NB4 (cell line): ENCODE results near the gene C22orf31.

Source experiments
- DNase-seq: peaks from one replicate; pipeline ENCODE4 v3.0.0; 2010; ENCODE audit warnings: low read depth
- H3K4me3 ChIP-seq: one replicate; pipeline ENCODE4 v1.5.1; 2011; ENCODE audit warnings: mild to moderate bottlenecking, low read depth, low read length, moderate library complexity
- MYC ChIP-seq: IDR thresholded peaks from 2 replicates; pipeline ENCODE4 v1.6.1; 2011; ENCODE audit warnings: low read depth, low read length
- POLR2A ChIP-seq: IDR thresholded peaks from 2 replicates; pipeline ENCODE4 v1.6.1; 2011; ENCODE audit warnings: mild to moderate bottlenecking; ENCODE audit not compliant: insufficient read length; ENCODE audit errors: extremely low read depth
- TF ChIP-seq, protein P1 (sequence below): IDR thresholded peaks from one replicate; pipeline ENCODE4 v1.5.1; 2012; ENCODE audit warnings: low read depth, low read length
- TF ChIP-seq, protein P2 (sequence below): IDR thresholded peaks from 2 replicates; pipeline ENCODE4 v1.6.1; 2011; ENCODE audit warnings: low read depth, low read length

The C22orf31 gene

DNA sequence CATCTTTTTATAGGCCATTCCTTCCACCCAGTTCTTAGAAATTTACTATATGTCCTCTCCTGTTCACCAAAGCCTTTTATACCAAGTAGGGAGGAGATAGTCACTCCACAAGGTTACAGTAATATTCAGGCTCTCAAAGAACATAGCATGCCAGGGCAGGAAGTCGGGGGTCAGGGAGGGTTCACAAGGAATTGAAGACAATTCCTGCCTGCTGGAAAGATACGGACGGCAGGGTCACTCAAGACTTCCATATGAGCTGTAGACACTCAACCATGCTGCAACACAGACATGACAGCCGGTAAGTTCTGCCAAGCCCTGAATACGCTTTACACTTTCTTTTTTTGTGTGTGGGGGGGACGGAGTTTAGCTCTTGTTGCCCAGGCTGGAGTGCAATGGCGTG lies 700 bp downstream of the C22orf31 start:
- DNase-seq, result no peak
- TF ChIP-seq, protein P1, sequence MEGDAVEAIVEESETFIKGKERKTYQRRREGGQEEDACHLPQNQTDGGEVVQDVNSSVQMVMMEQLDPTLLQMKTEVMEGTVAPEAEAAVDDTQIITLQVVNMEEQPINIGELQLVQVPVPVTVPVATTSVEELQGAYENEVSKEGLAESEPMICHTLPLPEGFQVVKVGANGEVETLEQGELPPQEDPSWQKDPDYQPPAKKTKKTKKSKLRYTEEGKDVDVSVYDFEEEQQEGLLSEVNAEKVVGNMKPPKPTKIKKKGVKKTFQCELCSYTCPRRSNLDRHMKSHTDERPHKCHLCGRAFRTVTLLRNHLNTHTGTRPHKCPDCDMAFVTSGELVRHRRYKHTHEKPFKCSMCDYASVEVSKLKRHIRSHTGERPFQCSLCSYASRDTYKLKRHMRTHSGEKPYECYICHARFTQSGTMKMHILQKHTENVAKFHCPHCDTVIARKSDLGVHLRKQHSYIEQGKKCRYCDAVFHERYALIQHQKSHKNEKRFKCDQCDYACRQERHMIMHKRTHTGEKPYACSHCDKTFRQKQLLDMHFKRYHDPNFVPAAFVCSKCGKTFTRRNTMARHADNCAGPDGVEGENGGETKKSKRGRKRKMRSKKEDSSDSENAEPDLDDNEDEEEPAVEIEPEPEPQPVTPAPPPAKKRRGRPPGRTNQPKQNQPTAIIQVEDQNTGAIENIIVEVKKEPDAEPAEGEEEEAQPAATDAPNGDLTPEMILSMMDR, result no peak
- TF ChIP-seq POLR2A (no peak), MYC (no peak)
- TF ChIP-seq, protein P2, sequence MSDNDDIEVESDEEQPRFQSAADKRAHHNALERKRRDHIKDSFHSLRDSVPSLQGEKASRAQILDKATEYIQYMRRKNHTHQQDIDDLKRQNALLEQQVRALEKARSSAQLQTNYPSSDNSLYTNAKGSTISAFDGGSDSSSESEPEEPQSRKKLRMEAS, result no peak
- H3K4me3 ChIP-seq, result no peak overlapping the region

DNA sequence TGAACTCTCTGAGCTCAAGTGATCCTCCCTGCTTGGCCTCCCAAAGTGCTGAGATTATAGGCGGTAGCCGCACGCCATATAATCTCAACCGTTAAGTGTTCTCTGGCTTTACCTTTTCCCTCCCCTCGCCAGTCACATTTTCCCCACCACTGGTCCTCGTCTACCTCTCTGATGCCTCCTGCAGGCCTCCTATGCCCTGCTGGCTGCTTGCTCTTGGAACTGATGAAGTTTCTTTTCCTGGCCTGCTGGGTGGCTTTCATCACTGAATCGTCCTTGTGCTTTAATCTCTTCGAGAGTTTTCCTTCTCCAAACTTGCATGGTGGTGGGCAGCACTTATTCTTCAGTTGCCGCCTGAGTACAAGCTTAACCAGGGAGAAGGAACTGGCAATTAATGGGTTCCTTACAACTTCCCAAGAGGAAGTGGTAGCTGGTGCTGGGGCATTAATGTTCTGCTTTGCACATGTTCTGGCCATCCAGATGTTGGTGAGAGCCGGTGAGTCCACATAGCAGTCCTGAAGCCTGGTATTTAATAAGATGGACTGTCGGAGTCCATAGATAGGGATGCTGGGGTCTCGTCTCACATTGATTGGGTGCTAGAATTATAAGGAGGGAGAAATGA lies 1.3 kb downstream of the C22orf31 start:
- no peak for DNase-seq
- no peak overlapping the region for H3K4me3 ChIP-seq
- TF ChIP-seq, protein P1, result no peak
- TF ChIP-seq, protein P2, result no peak
- no peak for TF ChIP-seq MYC

DNA sequence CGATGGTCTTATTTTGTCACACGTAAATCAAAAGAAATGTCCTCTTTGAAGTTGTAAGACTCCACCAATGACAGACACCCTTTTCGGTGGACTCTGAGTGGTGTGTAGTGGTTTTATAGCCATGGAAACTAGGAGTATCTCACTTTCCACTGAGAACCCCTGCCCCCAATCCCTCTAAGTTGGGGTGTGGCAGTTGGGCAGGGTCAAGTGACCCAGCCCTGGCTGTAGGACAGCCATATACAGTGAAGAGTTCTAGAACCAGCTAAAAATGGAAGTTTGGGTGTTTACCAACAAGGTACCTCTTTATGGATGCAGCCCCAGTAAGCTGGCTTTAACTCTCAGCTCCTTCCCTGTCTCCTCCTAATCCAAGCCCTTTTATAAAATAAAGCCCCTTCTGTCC lies 5.2 kb downstream of the C22orf31 start:
- no peak overlapping the region for H3K4me3 ChIP-seq
- DNase-seq, result no peak
- TF ChIP-seq POLR2A, result no peak
- TF ChIP-seq MYC, result no peak
- TF ChIP-seq, protein P2, result no peak
- TF ChIP-seq, protein P1, result no peak

DNA sequence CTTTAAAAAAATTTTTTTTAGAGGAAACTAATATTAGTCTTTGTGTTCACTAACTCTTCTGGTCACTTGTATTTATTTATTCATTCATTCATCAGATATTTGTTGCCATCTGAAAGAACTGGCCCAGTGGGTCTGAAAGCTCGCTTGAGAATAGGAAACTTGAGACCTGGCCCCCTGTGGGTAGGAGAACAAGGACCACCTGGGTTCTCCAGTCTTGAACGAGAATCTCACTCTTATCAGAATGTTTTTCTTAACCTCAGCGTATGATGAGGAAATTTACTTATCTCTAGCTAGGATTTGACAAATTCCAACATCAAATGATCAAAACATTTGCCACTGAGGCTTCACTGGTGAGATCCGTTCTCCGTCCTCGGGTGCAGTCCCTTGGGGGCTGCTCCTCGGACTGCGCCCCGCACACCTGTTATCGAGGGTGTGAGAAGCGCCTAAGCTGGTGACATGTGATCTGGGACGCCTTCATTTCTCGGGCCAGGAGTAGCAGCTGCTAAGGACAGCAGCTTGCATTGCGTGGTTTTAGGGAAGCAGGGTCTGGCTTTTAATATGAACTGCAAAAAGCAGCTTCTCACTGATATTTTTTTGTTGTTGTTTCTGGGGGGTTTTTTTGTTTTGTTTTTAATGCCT lies 6.3 kb downstream of the C22orf31 start:
- no peak for DNase-seq
- TF ChIP-seq POLR2A (no peak), MYC (no peak)
- TF ChIP-seq, protein P2, result no peak
- TF ChIP-seq, protein P1, result no peak
- H3K4me3 ChIP-seq, result no peak overlapping the region

DNA sequence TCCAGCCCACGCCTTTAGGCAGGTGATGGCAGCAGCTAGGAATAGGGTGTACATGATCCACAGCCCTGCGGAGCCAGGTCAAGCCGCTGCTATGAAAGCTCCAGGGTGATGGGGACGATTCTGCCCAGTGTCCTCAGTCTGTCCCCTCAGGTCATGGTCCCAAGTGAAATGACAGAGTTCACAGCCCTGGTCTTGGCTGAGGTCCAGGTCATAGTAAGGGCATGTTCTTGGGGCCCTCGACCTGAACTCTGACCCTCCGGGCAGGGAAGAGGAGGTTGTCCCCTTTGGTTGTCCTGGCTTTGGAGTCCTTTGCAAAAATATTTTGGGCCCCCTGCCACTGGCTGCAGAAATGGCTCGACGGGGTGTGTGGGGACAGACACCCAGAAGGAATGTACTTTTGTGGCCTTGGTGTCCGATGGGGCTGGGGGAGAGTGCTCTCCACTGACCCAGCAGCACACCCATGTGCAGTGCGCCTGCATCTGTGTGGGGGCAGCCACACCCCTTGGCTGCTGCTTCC lies 7.3 kb downstream of the C22orf31 start:
- no peak for TF ChIP-seq POLR2A
- TF ChIP-seq MYC, result no peak
- TF ChIP-seq, protein P2, result no peak
- TF ChIP-seq, protein P1, result no peak

More for the DNA sequence above, 7.3 kb downstream of the C22orf31 start:
- DNase-seq, result no peak
- H3K4me3 ChIP-seq, result no peak overlapping the region
